Parietal lobe (tissue), 2 donors: ENCODE results near the gene MBTPS2. TPM values are rescaled to one million over a fixed set of nuclear protein-coding genes. Genes with fewer than 3 reads are reported as not detected.

ENCODE experiments used
- small RNA-seq: library from RNA; depleted of rRNA; stranded (forward); fragments of <200 nt; gene quantifications from one replicate; pipeline ENCODE3, GENCODE V24; 2014; ENCODE audit warnings: low replicate concordance
- total RNA-seq: library from RNA; depleted of rRNA; stranded (reverse); fragments of >200 nt; gene quantifications from one replicate; pipeline ENCODE4 v1.2.3, GENCODE V29; 2014

Gene MBTPS2
- 16.3 TPM for total RNA-seq

GRCh38 chrX:21839334-21840192, at the start of gene MBTPS2:
Gene MBTPS2, plus strand, starts transcription at chrX:21839617. Its CDS starts 118 bp downstream, at chrX:21839735.

GRCh38 chrX:21855937-21856415, 16.6 kb downstream of the MBTPS2 start, which contains the start of gene YY2:
Gene YY2, plus strand, starts transcription at chrX:21855987. Its CDS starts 498 bp downstream, at chrX:21856485.

Small RNA genes lying within 50 kb of the gene (small RNA-seq; reads per million reads assigned to genes)
- not detected for gene U73479.1

Other genes with a start within 250 kb of the MBTPS2 start
- gene KLHL34, start 181.3 kb upstream of the MBTPS2 start, total RNA-seq, result not detected
- gene SMPX, start 81.5 kb upstream of the MBTPS2 start, total RNA-seq, result not detected
- gene YY2, start 16.4 kb downstream of the MBTPS2 start, total RNA-seq, result 4.4 TPM
- gene SMS, start 101.1 kb downstream of the MBTPS2 start, total RNA-seq, result 120 TPM
- gene PHEX, start 192.7 kb downstream of the MBTPS2 start, total RNA-seq, result 3.1 TPM